Testis (tissue), 3 donors: ENCODE results near the gene DPYD. TPM values are rescaled to one million over a fixed set of nuclear protein-coding genes. Genes with fewer than 3 reads are reported as not detected.

Experiments used
- DNase-seq: peaks from one replicate; pipeline ENCODE4 v3.0.0-alpha.2; 2019
- H3K27ac ChIP-seq, 2 donors: fragments of 200-600 bp; sonication (generic); one replicate each; pipeline ENCODE4 v1.5.1; 2019
- H3K27me3 ChIP-seq: fragments of 200-600 bp; sonication (generic); one replicate; pipeline ENCODE4 v1.5.1; 2019
- H3K36me3 ChIP-seq: fragments of 200-600 bp; sonication (generic); one replicate; pipeline ENCODE4 v1.5.1; 2017; ENCODE audit warnings: low read depth; ENCODE audit errors: missing control alignments
- H3K4me1 ChIP-seq: fragments of 200-600 bp; sonication (generic); one replicate; pipeline ENCODE4 v1.5.1; 2019
- H3K4me3 ChIP-seq, 2 donors: fragments of 200-600 bp; sonication (generic); one replicate each; pipeline ENCODE4 v1.5.1; 2017 to 2019
- H3K9me3 ChIP-seq: fragments of 200-600 bp; sonication (generic); one replicate; pipeline ENCODE4 v1.5.1; 2017
- POLR2A ChIP-seq: fragments of 450-650 bp; IDR thresholded peaks from one replicate; pipeline ENCODE4 v1.6.1; 2017; ENCODE audit warnings: antibody characterized with exemption, mild to moderate bottlenecking, moderate library complexity
- WGBS, 2 donors: methylation state at CpG; one replicate each; pipeline ENCODE4 v1.1.5; 2018; 5-methylcytosine and 5-hydroxymethylcytosine counted together
- intact Hi-C: fragments of 100-400 bp; cut with DNase I; formaldehyde crosslinking; loops from one replicate; pipeline ENCODE4 v1.15.1; 2023; ENCODE audit warnings: low total_unique reads
- polyA plus RNA-seq: library from polyadenylated mRNA; stranded (reverse); fragments of 350-450 nt; fragmentation: Illumina TruSeq; extraction: RNeasy Lipid Tissue Mini Kit (QIAGEN cat#74804); gene quantifications from one replicate; pipeline ENCODE4 v1.2.3, GENCODE V29; 2014; ENCODE audit warnings: low read depth, low replicate concordance; ENCODE audit not compliant: insufficient read depth
- total RNA-seq, 2 donors: library from RNA; depleted of rRNA; stranded (reverse); fragments of >200 nt; gene quantifications; one replicate each; pipeline ENCODE4 v1.2.3, GENCODE V29; 2016
- TF ChIP-seq, protein P1 (sequence below), 3 experiments: fragments of 450-650 bp in 2 of 3; fragments of 200-600 bp in 1 of 3; sonication (generic) in 1 of 3; IDR thresholded peaks; one replicate each; pipeline ENCODE4 v1.5.1; 2016 to 2019; ENCODE audit warnings: antibody characterized with exemption in 3 of 3, mild to moderate bottlenecking in 2 of 3, moderate library complexity in 1 of 3

The DPYD gene
- total and polyA plus RNA-seq, 3 donors from 2014 or later = 6.7 to 14.7 (median 11.5) TPM

DNA sequence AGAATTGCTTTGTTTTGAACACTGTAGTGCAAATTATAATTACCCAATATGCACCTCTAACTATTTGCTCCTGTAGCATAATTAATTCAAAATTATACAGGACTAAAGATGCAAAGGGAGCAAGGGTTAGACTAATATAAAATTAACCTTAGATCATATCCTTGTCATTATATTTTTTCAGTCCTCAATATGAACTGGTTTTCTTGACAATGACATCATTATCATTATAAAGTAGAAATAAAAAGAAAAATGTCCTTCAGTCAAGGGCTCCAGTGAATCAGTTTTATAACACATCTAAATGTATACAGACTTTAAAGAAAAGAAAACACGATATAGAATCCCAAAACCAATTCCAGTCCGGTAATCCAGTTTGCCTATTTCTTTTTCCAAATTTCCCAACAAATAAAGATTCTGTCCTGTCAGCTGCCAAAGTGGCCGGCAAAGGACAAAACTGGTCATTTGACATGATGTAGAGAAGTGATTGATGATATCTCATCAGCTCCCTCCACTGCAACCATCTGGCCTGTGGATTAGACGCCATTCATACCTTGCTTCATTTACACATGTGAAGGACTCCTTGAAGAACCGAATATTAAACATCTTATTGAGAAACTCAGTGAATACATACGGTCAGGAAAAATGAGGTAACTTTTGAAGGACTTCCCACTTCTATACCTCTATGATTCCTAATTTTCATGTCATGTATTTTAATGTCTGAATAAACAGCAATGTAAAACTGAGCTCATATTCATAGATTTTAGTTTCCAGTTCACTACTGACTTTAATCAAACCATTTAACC, 15.5 kb downstream of the DPYD start:
- intact Hi-C loops = no loop called here
- Histone ChIP-seq H3K27ac (no peak overlapping the region), H3K4me1 (no peaks in the 10 kb centered on the region), H3K9me3 (no peaks in the 10 kb centered on the region), H3K4me3 (no peak overlapping the region), H3K27me3 (no peaks in the 10 kb centered on the region), H3K36me3 (no peaks in the 10 kb centered on the region)
- TF ChIP-seq, protein P1, sequence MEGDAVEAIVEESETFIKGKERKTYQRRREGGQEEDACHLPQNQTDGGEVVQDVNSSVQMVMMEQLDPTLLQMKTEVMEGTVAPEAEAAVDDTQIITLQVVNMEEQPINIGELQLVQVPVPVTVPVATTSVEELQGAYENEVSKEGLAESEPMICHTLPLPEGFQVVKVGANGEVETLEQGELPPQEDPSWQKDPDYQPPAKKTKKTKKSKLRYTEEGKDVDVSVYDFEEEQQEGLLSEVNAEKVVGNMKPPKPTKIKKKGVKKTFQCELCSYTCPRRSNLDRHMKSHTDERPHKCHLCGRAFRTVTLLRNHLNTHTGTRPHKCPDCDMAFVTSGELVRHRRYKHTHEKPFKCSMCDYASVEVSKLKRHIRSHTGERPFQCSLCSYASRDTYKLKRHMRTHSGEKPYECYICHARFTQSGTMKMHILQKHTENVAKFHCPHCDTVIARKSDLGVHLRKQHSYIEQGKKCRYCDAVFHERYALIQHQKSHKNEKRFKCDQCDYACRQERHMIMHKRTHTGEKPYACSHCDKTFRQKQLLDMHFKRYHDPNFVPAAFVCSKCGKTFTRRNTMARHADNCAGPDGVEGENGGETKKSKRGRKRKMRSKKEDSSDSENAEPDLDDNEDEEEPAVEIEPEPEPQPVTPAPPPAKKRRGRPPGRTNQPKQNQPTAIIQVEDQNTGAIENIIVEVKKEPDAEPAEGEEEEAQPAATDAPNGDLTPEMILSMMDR (IDR thresholded peaks at IDR 0.05) = no peak
- TF ChIP-seq POLR2A = no peak
- DNase-seq = no peak
- 86 to 92% methylated on average over 6 of the region's 6 CpGs for WGBS, 2 donors

DNA sequence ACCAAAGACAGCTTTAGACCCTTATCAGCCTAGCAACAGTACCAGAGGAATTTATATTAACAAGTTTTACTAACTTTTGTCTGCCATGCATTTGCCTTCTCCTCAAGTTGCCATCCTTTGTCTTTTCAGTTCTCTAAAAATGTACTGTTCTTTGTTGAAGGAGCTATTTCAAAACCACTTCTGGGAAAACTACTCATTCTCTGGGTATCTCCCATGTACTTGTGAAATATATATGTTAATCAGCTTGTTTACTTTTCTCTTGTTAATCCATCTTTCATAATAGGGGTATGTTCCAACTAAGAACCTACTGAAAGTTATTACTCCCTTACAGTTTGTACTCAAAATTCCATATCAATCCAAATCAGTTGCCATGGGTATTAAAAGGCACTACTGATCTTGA, 16.3 kb downstream of the DPYD start:
- H3K36me3 ChIP-seq = no peaks in the 10 kb centered on the region
- TF ChIP-seq, protein P1 (IDR thresholded peaks at IDR 0.05) = no peak
- TF ChIP-seq POLR2A = no peak
- H3K27ac ChIP-seq = no peak overlapping the region
- H3K27me3 ChIP-seq = no peaks in the 10 kb centered on the region
- no peaks in the 10 kb centered on the region for H3K9me3 ChIP-seq
- H3K4me3 ChIP-seq = no peak overlapping the region
- DNase-seq = no peak
- intact Hi-C loops = no loop called here
- H3K4me1 ChIP-seq = no peaks in the 10 kb centered on the region

DNA sequence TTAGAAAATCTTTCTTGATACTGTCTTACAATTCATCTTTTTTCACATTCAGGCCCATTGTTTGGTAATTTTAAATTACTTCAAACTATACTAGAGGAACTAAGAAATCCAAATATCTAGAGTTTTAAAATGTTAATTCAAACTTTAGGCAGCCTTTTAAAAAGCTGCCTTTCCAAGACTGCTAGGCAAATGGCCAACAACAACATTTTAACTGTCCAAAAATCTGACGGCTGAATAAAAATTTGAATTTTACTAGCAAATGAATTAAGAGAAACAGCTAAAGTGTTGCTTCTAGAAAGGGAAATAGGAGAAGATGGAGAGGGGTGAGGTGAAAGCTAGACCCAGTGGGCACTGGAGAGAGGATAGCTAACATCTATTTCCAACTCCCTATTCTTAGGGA, 17.2 kb downstream of the DPYD start:
- no peak for DNase-seq
- Histone ChIP-seq H3K4me3 (no peak overlapping the region), H3K27me3 (no peaks in the 10 kb centered on the region), H3K4me1 (no peaks in the 10 kb centered on the region), H3K27ac (no peak overlapping the region), H3K36me3 (no peaks in the 10 kb centered on the region), H3K9me3 (no peaks in the 10 kb centered on the region)
- no peak for TF ChIP-seq POLR2A
- TF ChIP-seq, protein P1 (IDR thresholded peaks at IDR 0.05) = no peak
- 32 to 36% methylated on average over 1 of the region's 1 CpG for WGBS, 2 donors
- intact Hi-C loops = no loop called here

DNA sequence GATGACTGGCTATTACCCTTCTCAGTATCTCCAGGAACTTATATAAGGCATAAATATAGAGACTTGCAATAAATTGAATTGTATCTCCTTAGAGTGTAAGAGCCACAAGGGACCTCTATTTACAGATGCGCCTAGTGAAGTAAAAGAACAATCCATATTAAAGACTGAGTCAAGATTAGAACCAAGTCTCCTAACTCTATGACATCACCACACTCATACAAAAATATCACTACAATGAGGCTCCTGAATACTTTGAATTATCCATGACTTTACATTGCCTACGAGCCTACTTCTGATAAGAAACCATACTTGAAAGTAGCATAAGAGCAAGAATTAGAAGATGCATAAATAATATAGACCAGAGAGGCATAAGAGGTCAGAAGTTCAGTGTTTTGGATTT, 18.8 kb downstream of the DPYD start:
- Histone ChIP-seq H3K27me3 (no peaks in the 10 kb centered on the region), H3K36me3 (no peaks in the 10 kb centered on the region), H3K9me3 (no peaks in the 10 kb centered on the region), H3K4me1 (no peaks in the 10 kb centered on the region), H3K27ac (no peak overlapping the region), H3K4me3 (no peak overlapping the region)
- WGBS, 2 donors = 81 to 87% methylated on average over 2 of the region's 2 CpGs
- TF ChIP-seq, protein P1 (IDR thresholded peaks at IDR 0.05) = no peak
- TF ChIP-seq POLR2A = no peak
- no peak for DNase-seq
- intact Hi-C loops = no loop called here

DNA sequence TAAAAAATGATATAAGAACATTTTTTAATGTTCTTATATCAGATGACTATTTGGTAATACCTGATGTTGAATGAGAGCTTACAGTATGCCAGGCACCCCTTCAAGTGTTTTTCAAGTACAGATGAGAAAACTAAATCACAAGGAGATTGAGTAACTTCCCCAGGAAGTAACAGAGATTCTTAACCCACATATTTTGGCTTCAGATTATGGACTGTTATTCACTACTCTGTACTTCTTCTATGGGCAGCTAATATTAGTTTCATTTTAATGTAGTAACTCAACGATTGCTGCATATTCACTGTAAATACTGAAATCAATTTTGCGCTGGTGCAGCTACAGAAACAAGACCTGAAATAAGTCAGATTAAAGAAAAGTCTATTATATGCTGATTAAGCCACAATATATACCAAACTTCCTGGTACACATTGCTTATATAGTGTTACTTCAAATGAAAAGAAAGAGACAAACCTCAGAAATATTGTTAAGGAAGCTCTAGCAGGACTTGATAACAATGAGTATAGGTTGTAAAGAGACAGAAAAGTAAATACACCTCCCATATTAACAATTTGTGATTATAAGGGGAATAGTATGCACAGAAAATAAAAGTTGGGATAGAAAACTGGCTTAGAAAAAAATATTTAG, 19.7 kb downstream of the DPYD start:
- 77 to 78% methylated on average over 2 of the region's 2 CpGs for WGBS, 2 donors
- no peak overlapping the region for H3K4me3 ChIP-seq
- no peaks in the 10 kb centered on the region for H3K9me3 ChIP-seq
- TF ChIP-seq, protein P1 (IDR thresholded peaks at IDR 0.05) = no peak
- no peak for TF ChIP-seq POLR2A
- H3K27me3 ChIP-seq = no peaks in the 10 kb centered on the region
- DNase-seq = no peak
- no peak overlapping the region for H3K27ac ChIP-seq
- intact Hi-C loops = no loop called here
- no peaks in the 10 kb centered on the region for H3K36me3 ChIP-seq
- H3K4me1 ChIP-seq = no peaks in the 10 kb centered on the region
